GM18873 (cell line): ENCODE measurements around the gene PLLP.

Source experiments
- ATAC-seq: cut with Tn5 transposase; IDR thresholded peaks from one replicate; pipeline ENCODE4 v1.9.1; 2021; ENCODE audit warnings: mild to moderate bottlenecking, moderate library complexity, moderate number of reproducible peaks; ENCODE audit not compliant: unreplicated experiment, low FRiP score

Gene PLLP

DNA sequence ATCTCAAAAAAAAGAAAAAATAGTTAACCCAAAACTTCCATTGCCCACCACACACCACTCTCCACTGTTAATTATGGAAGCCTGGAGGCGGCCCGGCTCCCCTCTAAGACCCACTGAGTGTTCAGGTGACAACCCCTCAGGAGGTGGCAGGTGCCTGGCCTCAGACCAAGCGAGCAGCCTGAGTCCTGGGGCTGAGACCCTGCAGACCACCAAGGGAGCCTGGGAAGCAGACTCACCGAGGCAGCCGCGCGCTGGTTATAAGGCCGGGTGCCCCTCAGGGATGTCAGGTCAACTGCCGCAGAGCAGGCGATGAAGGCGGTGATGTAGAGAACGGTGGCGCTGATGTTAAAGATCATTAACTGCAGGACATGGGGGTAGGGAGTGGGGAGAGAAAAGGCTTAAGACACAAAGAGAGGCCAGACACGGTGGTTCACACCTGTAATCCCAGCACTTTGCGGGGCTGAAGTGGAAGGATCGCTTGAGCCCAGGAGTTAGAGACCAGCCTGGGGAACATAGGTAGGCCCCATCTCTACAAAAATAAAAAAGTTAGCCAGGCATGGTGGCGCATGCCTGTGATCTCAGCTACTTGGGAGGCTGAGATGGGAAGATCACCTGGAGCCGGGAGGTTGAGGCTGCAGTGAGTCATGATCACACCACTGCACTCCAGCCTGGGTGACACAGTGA is 26.1 kb downstream of the PLLP start:
- ATAC-seq = no peak

DNA sequence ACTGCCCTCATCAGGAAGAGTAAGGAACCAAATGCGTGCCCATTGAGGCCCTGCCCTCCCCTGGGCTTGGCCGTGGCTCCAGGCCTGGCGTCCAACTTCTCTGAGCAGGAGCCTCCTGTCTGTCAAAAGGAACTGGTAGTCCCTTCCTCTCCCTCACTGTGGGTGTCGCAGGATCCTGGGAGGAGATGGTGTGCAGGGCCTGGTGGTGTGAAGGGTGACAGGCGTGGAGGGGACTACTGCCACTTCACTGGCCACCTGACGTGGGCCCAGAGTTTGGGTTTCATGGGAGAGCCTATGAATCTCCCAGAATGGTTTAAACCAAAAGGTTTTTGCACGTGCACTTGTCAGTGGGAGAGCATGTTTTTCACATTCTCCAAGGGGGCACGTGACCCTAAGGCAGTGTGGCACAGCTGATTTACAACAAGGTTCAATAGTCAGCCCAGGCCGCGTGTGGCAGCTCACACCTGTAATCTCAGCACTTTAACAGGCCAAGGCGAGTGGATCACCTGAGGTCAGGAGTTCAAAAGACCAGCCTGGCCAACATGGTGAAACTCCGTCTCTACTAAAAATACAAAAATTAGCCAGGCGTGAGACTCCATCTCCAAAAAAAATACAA is 26.9 kb downstream of the PLLP start:
- ATAC-seq = no peak

GRCh38 chr16:57256601-57257395 is 27.7 kb downstream of the PLLP start:
- no peak for ATAC-seq

DNA sequence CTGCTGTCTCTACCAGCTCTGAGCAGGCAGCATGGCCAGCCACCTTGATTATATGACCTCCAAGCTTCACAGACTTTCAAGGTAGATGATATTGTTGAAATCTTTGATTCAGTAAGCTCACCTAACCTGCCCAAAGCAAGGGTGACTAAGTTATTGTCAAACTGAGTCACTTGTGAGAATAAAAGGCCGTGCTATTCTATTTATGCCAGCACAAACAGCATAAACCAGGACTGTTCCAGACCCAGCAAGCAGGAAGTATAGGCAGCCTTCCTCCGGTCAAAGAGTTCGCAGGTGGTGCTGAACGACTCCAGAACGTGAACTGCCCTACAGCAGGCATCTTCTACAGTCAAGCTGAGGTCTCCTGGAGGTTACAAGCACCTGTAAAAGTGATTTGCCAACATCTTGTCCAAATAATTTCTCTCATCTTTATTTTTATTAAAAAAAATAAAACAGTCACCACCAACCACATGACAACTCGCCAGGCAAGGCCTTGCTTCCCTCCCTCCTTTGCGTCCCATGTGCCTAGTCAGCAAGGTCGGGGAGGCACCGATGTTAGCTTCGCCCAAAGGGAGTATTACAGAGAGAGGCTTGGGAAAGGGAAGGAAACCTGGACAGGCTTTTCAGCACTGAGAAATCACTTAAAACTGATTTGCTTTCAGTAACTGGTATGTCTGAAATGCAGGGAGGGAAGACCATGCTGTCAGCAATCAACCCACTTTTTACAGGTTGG is 28.6 kb downstream of the PLLP start:
- ATAC-seq = no peak

GRCh38 chr16:57253466-57253865 is 31.0 kb downstream of the PLLP start:
- no peak for ATAC-seq

- no peak for ATAC-seq
Observed at GRCh38 chr16:57252148-57252721, 32.2 kb downstream of the PLLP start.

DNA sequence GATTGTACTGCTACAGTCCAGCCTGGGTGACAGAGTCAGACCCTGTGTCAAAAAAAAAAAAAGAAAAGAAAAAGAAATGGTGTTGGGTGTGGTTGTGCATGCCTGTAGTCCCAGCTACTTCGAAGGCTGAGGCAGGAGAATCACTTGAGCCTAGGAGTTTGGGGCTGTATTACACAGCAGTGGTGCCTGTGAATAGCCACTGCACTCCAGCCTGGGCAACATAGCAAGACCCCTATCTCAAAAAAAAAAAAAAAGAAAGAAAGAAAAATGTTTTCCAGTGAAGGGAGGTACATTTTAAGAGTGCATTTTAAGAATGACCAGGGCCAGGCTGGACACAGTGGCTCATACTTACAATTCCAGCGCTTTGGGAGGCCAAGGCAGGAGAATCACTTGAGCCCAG is 33.1 kb downstream of the PLLP start:
- ATAC-seq = no peak

GRCh38 chr16:57245472-57246113 is 38.9 kb downstream of the PLLP start:
- ATAC-seq = no peak

DNA sequence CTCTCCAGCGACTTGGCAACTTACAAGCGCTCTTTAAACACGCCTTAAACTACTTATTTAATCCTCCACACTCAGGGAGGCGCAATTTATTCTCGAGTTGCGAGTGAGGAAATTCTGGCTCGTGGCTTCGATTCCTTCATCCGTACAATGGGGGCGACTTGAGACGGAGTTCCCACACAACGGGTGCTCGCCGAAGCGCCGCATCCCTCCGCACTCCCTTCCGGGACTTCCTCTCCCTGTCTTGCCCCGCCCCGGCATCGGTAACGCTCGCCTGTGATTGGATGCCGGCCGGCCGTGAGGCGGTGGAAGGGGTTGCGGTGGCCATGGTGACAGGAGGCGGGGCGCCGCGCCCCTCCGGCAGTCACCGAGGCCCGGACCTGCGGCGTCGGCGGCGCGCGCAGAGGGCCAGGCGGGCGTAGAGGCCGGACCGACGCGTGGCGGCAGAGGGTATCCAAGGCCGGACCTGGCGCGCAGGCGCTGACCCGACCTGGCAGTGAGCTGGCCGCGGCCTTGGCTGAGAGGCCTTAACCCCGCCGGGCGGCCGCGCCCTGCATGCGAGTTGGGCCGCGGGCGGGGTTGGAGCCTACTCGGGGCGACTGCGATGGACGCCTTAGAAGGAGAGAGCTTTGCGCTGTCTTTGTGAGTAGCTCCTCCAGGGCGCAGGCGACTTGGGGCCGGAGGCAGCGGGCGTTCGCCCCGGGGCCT is 39.6 kb downstream of the PLLP start, which contains the start of gene ARL2BP:
Gene ARL2BP (plus strand): TSS at position 493 of the 705 bp plus-strand sequence. CDS start 109 bp downstream, at position 602.
- ATAC-seq = peak; percentile 88

DNA sequence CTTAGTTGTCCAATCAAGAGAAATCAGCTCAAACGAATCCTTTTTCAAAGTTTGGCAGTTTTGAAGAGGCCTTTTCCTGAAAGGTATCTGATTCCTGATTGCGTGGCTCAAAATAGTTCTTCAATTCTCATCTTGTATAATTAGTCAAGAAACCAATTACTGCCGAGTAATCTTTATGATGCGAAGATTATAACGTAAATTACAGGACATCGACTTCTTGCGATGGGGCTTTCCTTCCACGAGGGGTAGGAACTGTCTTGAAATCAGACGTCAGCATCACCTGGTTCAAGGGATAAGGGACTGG is 40.1 kb downstream of the PLLP start:
- ATAC-seq = peak; percentile 13

DNA sequence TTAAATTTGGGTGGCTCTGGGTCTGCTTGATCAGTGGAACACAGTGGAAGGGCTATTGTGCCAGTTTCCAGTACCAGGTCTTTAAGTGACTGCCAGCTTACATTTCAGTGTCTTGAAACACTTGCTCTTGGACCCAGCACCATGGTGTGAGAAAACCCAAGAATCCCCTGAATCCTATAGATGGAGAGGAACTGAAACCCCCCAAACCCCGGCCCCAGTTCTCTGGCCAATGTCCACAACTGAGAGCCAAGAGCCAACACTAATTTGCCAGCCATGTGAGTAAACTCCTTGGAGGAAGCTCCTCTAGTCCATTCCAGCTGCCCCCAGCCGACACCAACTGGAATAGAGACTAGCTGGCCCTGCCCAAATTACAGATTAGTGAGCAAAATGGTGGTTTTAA is 41.8 kb downstream of the PLLP start:
- no peak for ATAC-seq

GRCh38 chr16:57240851-57241250 is 43.6 kb downstream of the PLLP start:
- ATAC-seq = no peak

GRCh38 chr16:57239107-57239506 is 45.4 kb downstream of the PLLP start:
- ATAC-seq = no peak

GRCh38 chr16:57238682-57239081 is 45.8 kb downstream of the PLLP start:
- ATAC-seq = no peak

DNA sequence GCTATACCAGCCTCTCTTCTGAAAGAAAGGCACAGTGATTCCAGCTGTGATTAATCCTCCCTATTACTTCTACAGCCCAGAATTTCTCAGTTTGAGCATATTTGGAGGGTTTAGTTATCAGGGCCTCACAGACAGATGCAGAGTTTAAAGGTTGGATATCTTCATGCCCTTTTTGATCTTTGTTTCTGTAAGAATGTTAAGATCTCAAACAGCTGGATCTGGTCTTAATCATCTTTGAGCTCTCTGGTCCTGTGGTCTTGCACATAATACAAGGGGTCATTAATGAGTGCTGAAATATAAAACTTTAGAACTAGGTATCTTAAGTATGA is 48.5 kb downstream of the PLLP start:
- ATAC-seq = no peak

DNA sequence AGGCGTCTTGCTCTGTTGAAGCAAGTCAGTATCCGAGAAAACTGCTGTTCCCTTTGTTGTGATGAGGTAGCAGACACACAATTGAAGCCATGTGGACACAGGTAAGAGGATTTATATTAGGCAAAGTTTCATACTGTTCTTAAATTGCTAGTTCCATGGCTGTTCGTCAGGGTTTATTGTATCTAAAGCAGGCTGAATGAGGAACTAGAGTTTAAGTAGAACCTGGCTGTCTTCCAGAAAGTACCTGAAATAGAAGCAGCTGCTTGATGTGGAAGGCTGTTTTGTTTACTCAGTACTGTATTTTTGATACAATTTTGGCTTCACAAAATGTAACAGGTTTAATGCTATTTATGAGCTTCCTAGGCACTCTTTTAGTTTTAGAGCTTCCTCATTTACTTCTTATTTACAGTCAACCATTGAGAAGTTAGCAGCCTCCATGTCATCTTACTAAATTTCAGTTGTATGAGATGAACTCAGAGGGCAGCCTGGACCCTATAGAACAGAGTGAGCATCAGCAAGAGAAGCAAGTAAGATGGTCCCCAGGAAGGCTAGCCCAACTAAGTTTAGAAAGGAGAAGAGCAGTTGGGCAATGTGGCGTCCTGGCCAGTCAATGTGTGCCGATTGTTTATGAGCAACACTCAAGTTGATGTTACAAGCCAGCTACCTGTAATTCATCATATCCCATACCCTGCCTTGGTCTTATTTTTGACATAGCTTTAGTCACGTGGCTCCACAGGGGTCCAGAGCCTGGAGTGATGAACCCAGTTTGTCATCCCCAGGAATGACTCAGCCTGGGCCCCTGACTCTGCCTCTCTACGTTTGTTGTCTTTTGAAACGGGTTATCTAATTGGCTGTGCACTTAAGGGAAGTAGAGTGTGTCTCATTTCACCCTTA is 49.1 kb downstream of the PLLP start:
- ATAC-seq = no peak

- ATAC-seq = no peak
Observed at GRCh38 chr16:57234707-57235092, 49.8 kb downstream of the PLLP start.

GRCh38 chr16:57233944-57234706 is 50.3 kb downstream of the PLLP start:
- ATAC-seq = no peak
